Kasumi-1 (cell line): ENCODE results near the gene PLEKHG2.
"Not testable (repeated sequence)": the region's sequence is repeated elsewhere in the genome, so short reads cannot be mapped to it uniquely, and the experiment has no call there.

ENCODE experiments used
- DNase-seq, 2 experiments: peaks; one replicate each; lab custom pipeline; 2025; lab: John Stamatoyannopoulos, UW

PLEKHG2 gene

GRCh38 chr19:39412100-39412866 is at the start of gene PLEKHG2:
PLEKHG2 (plus strand) TSS chr19:39412669; CDS start chr19:39414087, 1,418 bp downstream.
- peak; percentile 98 to 99 for DNase-seq

DNA sequence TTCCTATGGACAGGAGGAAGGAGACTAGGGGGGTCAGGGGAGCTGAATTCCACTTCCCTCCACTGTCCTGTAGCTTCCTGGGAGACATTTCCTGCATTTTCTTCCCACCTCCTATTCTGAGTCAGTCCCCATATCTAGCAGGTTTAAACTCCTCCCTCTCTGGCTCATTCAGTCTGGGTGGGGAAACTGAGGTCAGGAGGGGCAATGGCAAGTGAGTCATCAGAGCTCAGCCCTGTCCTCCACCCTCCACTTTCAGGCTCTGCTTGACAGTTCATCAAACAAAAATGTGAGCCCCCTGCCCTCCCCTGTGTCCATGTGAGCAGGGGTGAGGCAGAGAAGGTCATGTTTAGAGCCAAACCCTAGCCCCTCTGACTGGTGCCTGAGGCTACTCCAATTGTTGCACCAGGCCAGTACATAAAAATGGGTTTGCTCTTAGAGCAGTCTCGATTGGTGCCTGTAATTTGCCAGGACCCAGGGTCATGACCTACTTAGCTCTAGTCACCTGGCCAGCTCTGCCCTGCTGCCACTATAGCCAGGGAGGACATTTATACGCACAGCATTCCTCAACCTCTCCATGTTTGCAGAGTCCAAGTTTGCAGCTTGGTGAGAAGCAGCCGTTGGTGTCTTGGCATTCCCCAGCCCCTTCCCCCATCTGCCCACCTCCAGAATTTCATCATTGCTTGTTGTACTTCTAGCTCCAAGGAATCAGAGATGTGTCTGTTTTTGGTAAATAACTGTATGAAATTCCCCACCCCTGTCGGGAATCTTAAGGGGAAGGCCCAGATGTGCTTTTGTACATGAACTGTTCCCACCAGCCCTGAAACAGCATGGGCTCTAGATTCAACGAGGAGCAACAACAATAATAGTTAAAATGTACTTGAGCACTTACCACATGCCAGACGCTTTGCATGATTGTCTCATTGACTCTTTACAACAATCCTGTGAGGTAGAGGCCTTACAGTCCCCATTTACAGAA is 49.5 kb upstream of the PLEKHG2 start:
- no peak for DNase-seq

DNA sequence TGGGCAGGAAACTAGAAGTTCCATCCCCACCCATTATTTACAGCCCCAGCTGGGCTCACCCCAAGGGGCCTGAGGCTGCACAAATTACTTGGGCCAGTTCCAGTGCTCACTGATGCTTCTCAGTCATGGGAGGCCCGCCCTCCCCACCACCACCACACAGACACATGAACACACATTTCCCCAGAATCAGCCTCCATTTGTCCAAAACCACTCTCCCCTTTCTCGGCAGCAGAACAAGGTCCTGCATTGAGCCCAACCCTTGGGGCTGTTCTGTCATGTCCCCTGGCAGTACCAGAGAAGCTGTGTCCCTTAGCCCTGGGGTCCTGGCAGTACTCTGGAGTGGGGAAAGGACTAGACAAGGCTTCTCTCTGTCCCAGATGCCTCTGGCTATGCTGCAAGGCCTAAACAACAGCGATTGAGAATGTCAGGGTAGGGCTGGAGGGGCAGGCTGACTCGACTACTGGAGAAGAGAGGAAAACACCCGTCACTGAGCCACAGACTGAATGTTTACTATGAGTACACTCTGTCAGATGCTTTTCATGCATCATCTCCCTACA is 48.5 kb upstream of the PLEKHG2 start:
- no peak for DNase-seq

- no peak for DNase-seq
Measured at GRCh38 chr19:39365531-39365930, 46.9 kb upstream of the PLEKHG2 start.

GRCh38 chr19:39369200-39369599 is 43.3 kb upstream of the PLEKHG2 start:
- DNase-seq: no peak

DNA sequence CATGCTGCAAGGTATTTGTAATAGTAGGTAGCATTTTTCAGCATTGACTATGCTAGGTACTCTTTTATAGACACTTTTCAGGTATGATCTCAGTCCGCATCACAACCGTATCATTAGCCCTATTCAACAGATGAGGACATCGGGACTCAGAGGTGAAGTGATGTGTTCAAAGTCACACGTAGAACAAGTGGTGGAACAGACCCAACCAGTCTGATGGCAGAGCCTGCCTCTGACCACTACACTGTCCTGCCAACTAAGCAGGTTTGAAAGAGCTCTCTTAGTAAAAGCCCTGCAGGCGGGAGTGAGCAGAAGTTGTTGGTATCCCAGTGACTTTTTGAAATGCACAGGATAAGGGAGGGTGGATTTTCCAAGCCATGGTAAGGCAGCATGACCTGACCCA is 41.7 kb upstream of the PLEKHG2 start:
- DNase-seq: no peak

DNA sequence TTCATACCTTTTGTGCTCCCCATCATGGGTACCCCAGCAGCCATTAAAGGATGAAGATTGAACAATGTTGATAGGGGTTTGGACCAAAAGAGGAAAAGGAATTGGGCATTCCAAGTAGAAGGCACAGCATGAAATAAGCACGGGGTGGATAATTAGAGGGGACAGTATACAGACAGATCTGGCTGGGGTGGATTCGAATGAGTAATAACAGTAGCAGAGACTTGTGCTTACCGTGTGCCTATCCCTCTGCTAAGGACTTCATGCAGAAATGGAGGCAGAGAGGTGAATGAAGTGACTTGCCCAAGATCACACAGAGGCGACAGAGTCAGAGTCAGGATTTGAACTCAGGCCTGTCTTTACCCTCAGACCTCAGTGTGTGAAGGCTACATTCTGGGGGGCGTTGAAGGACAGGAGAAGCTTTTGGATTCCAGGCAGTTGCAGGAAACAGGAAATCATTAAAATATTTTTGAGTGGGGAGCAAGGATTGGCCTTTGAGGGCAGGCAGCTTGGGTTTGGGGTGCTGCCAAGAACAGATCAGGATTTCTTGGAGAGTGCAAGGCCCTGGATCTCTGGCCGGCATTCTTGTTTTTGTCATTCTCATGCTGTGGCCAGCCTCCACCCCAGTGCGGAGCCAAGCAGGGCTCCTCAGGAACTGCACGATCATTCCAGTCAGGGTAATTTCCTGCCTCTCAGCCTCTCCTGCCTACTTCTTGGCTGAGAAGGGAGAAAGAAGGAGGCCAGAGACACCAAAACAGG is 40.2 kb upstream of the PLEKHG2 start:
- DNase-seq: no peak

GRCh38 chr19:39372941-39373340 is 39.5 kb upstream of the PLEKHG2 start:
- DNase-seq: no peak

DNA sequence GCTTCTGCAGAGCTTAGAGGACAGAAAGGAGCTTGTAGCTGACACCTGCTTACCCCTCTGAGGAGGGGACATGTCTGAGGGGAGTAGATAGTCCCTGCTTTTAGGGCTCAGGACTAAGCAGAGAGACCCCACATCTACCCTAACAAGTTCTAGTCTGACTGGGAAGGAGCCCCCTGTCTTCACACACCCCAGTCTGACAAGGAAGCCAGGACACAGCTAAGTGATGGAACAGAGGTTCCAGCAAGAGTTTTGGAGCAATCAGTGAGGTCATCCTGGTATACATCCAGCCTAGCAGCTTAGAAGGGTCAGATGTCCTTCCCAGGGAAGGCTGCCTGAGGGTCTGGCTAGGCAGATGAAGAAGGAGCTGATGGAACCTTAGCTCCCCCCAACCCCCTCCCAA is 36.5 kb upstream of the PLEKHG2 start:
- DNase-seq: no peak

GRCh38 chr19:39377373-39378362 is 34.8 kb upstream of the PLEKHG2 start:
- DNase-seq: no peak

DNA sequence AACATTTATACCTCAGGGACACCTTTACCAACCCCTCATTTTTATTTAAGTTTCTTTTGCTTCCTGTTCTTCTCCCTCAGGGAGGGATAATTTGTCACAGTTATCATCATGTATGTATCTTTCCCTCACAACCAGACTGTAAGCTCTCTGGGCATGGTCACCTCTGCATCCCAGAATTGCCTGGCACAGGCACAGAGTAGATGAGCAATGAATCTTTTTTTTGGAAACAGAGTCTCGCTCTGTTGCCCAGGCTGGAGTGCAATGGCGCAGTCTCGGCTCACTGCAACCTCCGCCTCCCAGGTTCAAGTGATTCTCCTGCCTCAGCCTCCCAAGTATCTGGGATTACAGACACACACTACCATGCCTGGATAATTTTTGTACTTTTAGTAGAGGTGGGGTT is 33.1 kb upstream of the PLEKHG2 start:
- not testable (repeated sequence) for DNase-seq

DNA sequence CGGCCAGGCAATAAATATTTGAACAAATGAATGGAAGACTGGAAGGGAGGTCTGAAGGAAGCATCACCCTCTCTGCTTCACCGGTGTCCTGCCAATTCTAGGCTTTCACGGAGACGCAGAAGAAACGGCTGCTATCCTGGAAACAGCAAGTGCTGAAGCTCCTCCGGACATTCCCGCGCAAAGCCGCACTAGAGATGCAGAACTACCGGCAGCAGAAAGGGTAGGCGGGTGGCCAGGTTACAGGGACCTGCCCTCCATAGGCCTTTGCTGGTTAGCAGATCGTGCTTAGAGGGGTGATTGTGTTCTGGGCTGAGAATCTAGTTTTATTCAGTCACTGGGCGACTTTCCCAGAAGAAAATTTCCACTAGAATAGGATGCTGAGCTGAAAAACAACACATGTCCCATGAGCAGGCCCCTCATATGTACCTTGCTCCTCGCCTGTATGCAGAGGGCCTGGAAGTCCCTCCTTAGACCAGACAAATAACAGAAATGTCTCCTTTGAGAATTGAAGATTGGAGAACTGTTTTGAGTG is 32.5 kb upstream of the PLEKHG2 start:
- no peak for DNase-seq

DNA sequence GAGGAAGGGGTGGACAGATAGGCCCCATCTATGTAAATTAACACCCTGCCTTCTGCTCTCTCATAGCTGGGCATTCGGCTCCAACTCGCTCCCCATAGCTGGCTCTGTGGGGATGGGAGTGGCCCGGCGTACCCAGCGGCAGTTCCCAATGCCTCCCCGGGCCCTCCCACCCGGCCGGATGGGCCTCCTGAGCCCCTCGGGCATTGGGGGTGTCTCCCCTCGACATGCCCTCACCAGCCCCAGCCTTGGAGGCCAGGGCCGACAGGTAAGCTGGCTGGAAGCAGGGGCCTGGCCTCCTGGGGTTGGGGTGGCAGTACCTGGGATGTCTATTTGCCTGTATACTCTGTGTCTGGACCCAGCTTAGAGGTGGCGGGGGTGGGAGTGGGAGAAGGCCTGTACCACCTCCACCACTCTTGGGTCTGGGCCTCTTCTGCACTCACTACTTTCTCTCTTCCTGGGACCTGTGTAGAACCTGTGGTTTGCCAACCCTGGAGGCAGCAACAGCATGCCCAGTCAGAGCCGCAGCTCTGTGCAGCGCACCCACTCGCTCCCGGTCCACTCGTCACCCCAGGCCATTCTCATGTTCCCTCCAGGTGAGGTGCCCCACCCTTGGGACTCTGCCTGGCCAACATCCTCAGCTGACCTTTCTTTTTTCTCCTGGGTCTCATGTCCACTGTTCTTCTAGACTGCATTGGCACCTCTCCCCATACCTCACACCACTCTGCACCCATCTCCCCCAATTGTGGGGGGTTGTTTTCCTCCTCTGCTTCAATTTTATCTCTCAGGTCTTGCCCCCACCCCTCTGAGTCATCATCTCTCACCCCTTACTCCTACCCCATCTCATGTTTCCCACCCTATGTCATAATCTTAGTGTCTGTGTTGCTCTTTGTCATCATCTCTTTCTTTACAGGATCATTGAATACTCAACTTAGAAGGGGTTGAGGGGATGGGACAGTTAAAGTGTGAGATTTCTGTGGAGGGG is 31.7 kb upstream of the PLEKHG2 start:
- DNase-seq: no peak

DNA sequence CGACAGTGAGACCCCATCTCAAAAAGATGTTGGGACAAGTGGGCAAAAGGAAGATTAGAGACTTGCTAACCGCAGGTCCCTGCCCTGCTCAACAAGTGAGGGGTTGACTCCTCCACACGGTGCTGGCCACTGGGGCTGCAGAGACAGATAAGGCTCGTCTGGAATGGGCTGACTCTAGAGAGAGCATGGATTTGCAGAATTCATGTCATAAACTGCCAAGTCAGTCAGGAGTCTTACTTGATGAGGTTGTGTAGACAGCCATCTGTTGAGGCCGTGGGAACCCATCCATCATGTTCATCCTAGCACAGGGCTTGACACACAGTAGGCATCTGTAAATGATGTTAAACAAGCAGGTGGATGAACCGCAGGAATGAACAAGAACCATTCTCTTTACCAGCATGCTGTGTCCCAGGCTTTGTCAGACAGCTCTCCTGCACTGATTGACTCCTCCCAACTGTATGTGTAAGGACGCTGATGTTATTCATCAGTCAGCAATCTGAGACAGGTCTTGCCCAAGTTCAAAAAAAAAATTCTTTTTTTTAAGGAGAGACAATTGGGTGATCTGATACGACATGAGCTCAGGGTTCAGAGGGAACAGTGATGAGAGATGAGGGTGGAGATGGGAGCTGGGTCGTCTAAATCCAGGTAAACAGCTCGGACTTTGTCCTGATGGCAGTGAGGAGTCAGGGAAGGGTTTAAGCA is 30.4 kb upstream of the PLEKHG2 start:
- DNase-seq: no peak

DNA sequence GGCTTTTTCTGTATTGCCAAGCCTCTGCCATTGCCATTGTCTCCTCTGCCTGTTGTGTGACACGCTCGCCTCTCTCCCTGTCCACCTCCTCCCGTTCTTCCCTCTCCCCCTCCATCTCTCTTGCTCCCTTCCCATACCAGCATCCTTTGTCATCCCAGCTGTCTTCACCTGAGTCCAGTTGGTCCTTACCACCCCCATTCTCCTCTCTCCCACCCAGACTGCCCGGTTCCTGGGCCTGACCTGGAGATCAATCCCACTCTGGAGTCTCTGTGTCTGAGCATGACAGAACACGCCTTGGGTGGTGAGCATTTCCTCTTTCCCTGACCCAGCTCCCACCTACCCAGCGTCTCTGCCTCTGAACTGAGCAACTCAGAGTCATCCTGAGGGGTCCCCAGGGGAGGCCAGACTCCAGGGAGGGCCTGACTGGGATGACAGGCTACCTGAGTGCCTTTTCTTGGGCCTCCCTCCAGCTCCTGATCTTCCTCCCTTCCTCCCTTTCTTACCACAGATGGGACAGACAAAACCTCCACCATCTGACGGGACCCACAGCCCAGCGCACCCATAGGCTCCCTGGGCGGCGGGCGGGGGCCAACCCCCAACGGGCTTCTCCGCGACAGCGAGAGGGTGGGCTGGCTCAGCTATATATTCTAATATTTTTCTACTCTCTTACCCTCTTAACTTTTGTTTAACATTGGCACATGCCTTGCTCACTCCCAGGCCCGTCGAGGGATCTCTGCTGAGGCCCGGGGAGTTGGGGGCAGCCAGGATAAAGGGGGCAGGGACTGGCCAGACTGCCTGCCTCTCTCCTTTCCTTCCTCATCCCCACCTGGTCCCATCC is 29.3 kb upstream of the PLEKHG2 start:
- no peak for DNase-seq

GRCh38 chr19:39384839-39385568 is 27.5 kb upstream of the PLEKHG2 start:
- DNase-seq: no peak
